ENCODE measurements around the gene C1D. TPM values are rescaled to one million over a fixed set of nuclear protein-coding genes. Genes with fewer than 3 reads are reported as not detected.
"Not testable (repeated sequence)": the region's sequence is repeated elsewhere in the genome, so short reads cannot be mapped to it uniquely, and the experiment has no call there.

The C1D gene
- total and polyA plus RNA-seq, 2 donors from 2014 or later, result 23.0 to 34.2 TPM

DNA sequence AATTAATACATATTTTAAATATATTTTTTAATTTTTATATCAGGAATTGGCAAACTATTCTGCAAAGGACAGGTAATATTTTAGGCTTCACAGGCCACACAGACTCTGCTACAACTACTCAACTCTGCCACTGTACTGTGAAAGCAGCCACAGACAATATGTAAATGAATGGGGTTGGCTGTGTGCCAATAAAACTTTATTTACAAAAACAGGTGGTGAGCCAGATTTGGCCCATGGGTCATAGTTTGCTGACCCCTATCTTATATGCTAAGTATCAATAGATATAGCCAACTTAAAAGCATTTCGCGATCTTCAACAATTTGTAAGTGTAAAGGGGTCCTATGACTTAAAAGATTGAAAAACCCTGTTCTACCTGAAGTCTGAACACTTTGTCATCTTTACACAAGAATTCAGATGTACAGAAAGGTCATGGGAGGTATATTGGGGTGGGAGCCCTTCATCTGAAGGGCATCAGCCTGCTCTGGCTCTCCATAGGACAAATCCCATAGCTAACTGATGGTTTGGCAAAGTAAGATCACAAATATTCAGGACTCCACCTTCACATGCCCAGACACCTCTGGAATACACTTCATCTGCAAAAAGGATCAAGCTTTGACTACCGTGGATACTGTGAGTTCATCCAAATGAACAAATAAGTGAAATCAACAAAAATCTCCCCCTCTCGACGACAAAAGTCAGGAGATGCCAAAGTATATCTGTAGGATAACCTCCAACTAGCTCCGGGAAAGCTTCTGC, 65.9 kb downstream of the C1D start:
- TF ChIP-seq, protein P1, sequence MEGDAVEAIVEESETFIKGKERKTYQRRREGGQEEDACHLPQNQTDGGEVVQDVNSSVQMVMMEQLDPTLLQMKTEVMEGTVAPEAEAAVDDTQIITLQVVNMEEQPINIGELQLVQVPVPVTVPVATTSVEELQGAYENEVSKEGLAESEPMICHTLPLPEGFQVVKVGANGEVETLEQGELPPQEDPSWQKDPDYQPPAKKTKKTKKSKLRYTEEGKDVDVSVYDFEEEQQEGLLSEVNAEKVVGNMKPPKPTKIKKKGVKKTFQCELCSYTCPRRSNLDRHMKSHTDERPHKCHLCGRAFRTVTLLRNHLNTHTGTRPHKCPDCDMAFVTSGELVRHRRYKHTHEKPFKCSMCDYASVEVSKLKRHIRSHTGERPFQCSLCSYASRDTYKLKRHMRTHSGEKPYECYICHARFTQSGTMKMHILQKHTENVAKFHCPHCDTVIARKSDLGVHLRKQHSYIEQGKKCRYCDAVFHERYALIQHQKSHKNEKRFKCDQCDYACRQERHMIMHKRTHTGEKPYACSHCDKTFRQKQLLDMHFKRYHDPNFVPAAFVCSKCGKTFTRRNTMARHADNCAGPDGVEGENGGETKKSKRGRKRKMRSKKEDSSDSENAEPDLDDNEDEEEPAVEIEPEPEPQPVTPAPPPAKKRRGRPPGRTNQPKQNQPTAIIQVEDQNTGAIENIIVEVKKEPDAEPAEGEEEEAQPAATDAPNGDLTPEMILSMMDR (IDR thresholded peaks at IDR 0.05; ENCODE audit: borderline replicate concordance, extremely low read depth, insufficient read depth), result no peak
- DNase-seq, result no peak
- no peak for FAIRE-seq
- H3K9ac ChIP-seq (ENCODE audit: low read length in 3 of 3), result no peak overlapping the region
- no peak overlapping the region for H3K4me3 ChIP-seq (ENCODE audit: low read length in 3 of 3)
- H3K4me1 ChIP-seq (ENCODE audit: control insufficient read depth in 2 of 3, insufficient read depth in 2 of 3, low read depth in 1 of 3, low read length in 3 of 3), result no peaks in the 10 kb centered on the region
- no peaks in the 10 kb centered on the region for H3K27me3 ChIP-seq (ENCODE audit: control insufficient read depth, insufficient read depth, low read length)
- intact Hi-C loops (cut with DNase I), result no loop called here
- peaks cover 0 to 2% (median 0%) of the 10 kb centered on the region in 3 donors for H3K9me3 ChIP-seq (ENCODE audit: control insufficient read depth in 2 of 3, insufficient read depth in 1 of 3, low read length in 3 of 3)
- H3K36me3 ChIP-seq (ENCODE audit: control insufficient read depth in 2 of 3, insufficient read depth in 3 of 3, low read length in 3 of 3), result no peaks in the 10 kb centered on the region
- no peak overlapping the region for H3K27ac ChIP-seq (ENCODE audit: low read depth in 2 of 2, low read length in 2 of 2)

DNA sequence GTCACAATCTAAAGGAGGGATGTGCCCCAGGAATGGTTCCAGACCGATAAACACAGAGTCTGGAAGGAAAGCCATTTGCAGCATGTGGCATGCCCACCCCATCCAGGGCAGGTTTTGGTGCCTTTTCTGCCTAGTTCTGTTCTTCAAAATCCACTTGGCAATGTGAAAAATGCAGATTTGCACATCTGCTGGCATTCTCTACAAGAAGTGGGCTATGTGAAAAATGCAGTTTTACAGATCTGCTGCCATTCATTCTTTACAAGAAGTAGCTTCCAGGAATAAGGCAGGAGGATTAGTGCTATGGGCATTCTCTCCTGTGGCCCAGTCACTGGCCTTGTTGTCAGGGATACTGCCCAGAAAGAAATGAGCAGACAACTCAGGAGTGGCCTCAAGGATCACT, 68.1 kb downstream of the C1D start:
- Histone ChIP-seq H3K4me3 (ENCODE audit: low read length in 3 of 3) (no peak overlapping the region), H3K4me1 (ENCODE audit: control insufficient read depth in 2 of 3, insufficient read depth in 2 of 3, low read depth in 1 of 3, low read length in 3 of 3) (no peaks in the 10 kb centered on the region), H3K36me3 (ENCODE audit: control insufficient read depth in 2 of 3, insufficient read depth in 3 of 3, low read length in 3 of 3) (no peaks in the 10 kb centered on the region), H3K9me3 (ENCODE audit: control insufficient read depth in 2 of 3, insufficient read depth in 1 of 3, low read length in 3 of 3) (peaks cover 0 to 2% (median 0%) of the 10 kb centered on the region in 3 donors), H3K27me3 (ENCODE audit: control insufficient read depth, insufficient read depth, low read length) (no peaks in the 10 kb centered on the region), H3K27ac (ENCODE audit: low read depth in 2 of 2, low read length in 2 of 2) (no peak overlapping the region), H3K9ac (ENCODE audit: low read length in 3 of 3) (no peak overlapping the region)
- FAIRE-seq, result no peak
- TF ChIP-seq, protein P1 (IDR thresholded peaks at IDR 0.05; ENCODE audit: borderline replicate concordance, extremely low read depth, insufficient read depth), result no peak
- intact Hi-C loops (cut with DNase I), result no loop called here
- DNase-seq, result no peak

- H3K9me3 ChIP-seq (ENCODE audit: control insufficient read depth in 2 of 3, insufficient read depth in 1 of 3, low read length in 3 of 3); DNase-seq; H3K9ac ChIP-seq (ENCODE audit: low read length in 3 of 3); intact Hi-C loops (cut with DNase I); H3K27me3 ChIP-seq (ENCODE audit: control insufficient read depth, insufficient read depth, low read length); FAIRE-seq; H3K4me3 ChIP-seq (ENCODE audit: low read length in 3 of 3); H3K36me3 ChIP-seq (ENCODE audit: control insufficient read depth in 2 of 3, insufficient read depth in 3 of 3, low read length in 3 of 3); H3K4me1 ChIP-seq (ENCODE audit: control insufficient read depth in 2 of 3, insufficient read depth in 2 of 3, low read depth in 1 of 3, low read length in 3 of 3); H3K27ac ChIP-seq (ENCODE audit: low read depth in 2 of 2, low read length in 2 of 2): not testable (repeated sequence)
Observed at GRCh38 chr2:67994069-67994468, 68.7 kb downstream of the C1D start.

DNA sequence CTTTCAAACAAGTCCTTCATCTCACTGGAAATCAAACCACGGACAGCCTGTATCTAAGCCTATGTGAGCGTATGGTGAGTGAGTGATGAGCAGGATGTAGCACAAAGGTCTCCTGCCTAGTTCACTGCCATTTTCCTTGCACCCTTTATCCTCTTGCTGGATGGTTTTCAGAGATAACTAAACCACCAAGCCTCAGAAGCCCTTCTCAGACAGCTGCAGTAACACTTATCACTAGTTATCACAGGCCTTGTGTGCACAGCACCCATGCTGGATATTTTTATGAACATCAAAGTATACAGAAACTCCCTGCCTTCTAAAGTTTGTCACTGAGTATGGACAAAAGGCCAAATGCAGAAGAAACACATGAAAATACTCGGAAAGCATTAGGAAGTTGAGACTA, 69.5 kb downstream of the C1D start:
- DNase-seq (no peak), FAIRE-seq (no peak)
- Histone ChIP-seq H3K4me3 (ENCODE audit: low read length in 3 of 3) (no peak overlapping the region), H3K36me3 (ENCODE audit: control insufficient read depth in 2 of 3, insufficient read depth in 3 of 3, low read length in 3 of 3) (no peaks in the 10 kb centered on the region), H3K9ac (ENCODE audit: low read length in 3 of 3) (no peak overlapping the region), H3K27ac (ENCODE audit: low read depth in 2 of 2, low read length in 2 of 2) (no peak overlapping the region), H3K27me3 (ENCODE audit: control insufficient read depth, insufficient read depth, low read length) (no peaks in the 10 kb centered on the region), H3K4me1 (ENCODE audit: control insufficient read depth in 2 of 3, insufficient read depth in 2 of 3, low read depth in 1 of 3, low read length in 3 of 3) (no peaks in the 10 kb centered on the region), H3K9me3 (ENCODE audit: control insufficient read depth in 2 of 3, insufficient read depth in 1 of 3, low read length in 3 of 3) (peaks cover 0 to 2% (median 0%) of the 10 kb centered on the region in 3 donors)
- intact Hi-C loops (cut with DNase I), result no loop called here
- TF ChIP-seq, protein P1 (IDR thresholded peaks at IDR 0.05; ENCODE audit: borderline replicate concordance, extremely low read depth, insufficient read depth), result no peak
